ENCODE data around the gene HMX3.
A peak's percentile ranks its signal among the peaks of the same experiment; 100 is the strongest.
"Not testable (repeated sequence)": the region's sequence is repeated elsewhere in the genome, so short reads cannot be mapped to it uniquely, and the experiment has no call there.

HMX3 gene

DNA sequence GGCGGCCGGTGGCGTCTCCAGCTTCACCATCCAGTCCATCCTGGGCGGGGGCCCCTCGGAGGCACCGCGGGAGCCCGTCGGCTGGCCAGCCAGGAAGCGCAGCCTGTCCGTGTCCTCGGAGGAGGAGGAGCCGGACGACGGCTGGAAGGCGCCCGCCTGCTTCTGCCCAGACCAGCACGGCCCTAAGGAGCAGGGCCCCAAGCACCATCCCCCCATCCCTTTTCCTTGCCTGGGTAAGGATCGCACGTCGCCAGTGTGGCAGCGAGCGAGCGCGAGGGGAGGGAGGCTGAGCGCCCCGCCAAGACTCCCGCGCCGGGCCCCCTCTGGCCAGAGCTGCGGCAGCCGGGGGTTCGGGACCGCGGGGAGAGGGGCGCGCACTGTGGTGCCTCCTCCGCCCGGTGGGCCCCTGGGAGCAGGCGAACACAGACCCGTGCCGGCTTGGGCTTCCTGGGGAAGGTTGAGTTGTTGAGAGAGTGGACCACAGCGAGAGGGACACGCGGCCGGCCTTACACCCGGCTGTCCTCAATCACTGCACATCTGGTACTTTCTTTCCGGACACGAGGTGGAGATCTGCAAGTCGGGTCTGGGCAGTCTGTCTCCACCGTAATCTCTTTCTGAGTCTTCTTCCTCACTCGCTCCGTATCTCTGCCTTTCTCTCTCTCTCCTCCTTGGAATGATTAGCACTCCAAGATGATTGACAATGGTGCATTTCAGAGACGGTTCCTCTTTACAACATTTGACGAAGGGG, 12.8 kb downstream of the HMX3 start:
- no peak for DNase-seq (ENCODE audit: low read depth)

DNA sequence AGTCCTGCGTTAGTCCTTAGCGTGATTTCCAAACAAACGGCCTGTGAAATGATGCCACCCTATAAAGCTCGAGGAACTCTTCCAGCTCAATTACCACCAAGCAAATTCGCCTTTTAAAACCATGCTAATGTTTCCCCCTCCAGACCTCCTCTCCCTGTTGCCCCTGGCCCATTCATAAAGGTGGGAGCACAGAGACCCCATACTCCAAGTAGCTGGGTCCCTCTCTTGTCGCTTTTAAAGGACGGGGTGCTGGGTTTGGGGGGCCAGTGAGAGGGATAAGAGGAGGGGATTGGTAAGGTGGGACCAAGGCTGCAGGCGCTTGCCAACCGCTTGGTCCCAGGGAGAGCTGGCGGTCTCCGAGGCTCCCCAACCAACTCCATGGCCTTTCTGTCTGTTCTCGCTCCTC, 13.4 kb downstream of the HMX3 start:
- no peak for DNase-seq (ENCODE audit: low read depth)

- DNase-seq (ENCODE audit: low read depth) = no peak
Measured at GRCh38 chr10:123149568-123150270, 13.9 kb downstream of the HMX3 start.

DNA sequence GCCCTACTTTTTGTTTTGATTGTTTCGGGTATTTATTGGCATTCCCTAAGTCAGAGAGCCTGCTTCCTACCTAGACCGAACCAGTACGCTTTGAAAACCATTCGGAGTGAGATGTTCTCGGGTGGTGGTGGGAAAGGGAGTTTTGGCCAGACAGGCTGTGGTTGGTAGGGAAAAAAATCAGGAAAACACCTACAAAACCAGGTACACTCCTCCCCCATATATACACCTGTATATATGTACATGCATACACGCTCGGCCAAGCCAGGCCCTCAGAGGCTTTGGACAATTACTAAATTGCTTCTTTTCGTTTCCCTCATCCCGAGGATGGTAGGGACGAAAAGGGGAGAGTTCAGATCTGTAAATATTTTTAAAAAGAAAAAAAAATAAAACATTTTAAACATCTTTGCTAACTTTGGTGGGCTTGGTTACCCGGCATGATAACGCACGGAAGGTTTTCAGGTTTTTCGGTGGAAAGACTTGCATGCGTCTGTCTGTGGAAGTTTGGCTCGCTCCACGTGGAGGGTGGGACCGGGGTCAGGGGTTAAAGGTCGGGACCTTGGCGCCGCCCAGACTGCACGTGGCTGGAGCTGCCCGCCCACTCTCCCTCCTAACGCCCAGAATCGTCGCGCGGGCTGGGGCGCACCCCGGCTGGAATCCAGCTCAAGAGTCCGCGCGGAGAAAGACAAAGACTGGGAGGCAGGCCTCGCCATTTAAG, 14.7 kb downstream of the HMX3 start:
- no peak for DNase-seq (ENCODE audit: low read depth)

- no peak for DNase-seq (ENCODE audit: low read depth)
Measured at GRCh38 chr10:123150986-123151736, 15.4 kb downstream of the HMX3 start.

DNA sequence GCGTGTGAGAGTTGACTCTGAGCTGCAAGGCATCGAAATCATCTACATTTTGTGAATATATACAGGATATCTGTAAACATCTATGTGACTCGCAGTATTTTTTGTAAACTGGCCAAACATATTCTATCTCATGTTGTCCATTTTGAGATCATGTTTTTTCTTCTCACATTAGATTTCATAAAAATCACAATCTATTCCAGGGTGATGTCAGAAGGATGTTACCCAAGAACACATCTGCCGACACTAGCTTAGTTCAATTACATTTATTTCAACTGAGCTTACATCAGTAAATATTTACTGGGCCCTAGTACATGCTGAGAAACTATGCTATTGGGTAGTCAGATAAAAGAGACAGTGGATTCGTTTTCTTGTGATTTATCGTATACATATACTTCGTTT, 16.0 kb downstream of the HMX3 start:
- no peak for DNase-seq (ENCODE audit: low read depth)

DNA sequence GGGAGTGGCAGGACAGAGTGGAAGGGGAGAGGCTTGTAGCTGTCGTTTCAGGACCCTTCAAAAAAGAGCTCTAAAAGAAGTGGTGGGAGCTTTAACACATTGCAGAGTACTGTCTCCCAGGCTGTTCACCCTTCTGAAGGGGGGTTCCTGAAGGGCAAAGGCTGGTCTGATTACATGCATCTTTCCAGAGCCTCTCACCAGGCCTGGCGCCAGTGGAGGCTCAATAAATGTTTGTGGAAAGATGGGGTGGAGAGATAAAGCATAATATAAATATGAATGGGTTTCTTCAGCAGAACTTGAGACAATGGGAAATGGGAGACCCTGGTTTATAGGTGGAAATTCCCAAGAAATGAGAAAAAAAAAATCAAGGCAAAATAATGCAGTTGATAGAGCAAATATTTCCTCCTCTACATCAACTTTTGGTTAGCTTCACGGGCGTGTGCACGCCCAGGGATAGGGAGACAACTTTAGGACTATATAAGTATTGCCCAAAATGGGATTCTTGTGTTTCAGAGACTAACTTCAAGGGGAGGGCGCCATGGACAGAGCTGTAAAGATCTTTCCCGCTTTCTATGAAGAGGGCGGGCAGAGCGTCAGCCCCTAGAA, 17.8 kb downstream of the HMX3 start:
- DNase-seq (ENCODE audit: low read depth) = no peak

GRCh38 chr10:123154092-123154710, 18.4 kb downstream of the HMX3 start, which contains the start of gene BUB3:
Gene BUB3, plus strand, starts transcription at chr10:123154402. Its CDS starts 516 bp downstream, at chr10:123154918.
- peak; percentile 92 for DNase-seq (ENCODE audit: low read depth)

GRCh38 chr10:123154711-123155505, 19.1 kb downstream of the HMX3 start:
- DNase-seq (ENCODE audit: low read depth) = no peak

DNA sequence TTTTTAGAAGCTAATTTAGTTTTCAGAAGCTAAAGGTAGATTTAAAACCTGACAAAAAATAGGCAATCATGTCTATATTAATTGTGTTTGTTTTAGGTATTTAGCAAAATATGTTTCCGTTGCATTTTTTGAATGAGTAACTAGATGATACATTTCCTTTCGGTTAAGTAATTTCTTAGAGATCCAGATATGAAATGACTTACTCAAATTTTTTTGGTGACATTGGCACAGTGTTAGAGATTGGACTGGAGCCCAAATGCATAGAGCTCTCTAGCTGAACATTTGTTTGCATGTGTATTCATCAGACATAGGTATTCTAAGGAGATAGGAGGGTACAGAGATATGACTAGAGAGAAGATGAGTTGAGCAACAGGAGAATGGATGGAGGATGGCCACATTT, 20.3 kb downstream of the HMX3 start:
- no peak for DNase-seq (ENCODE audit: low read depth)

- DNase-seq (ENCODE audit: low read depth) = no peak
Measured at GRCh38 chr10:123157210-123157609, 21.4 kb downstream of the HMX3 start.

DNA sequence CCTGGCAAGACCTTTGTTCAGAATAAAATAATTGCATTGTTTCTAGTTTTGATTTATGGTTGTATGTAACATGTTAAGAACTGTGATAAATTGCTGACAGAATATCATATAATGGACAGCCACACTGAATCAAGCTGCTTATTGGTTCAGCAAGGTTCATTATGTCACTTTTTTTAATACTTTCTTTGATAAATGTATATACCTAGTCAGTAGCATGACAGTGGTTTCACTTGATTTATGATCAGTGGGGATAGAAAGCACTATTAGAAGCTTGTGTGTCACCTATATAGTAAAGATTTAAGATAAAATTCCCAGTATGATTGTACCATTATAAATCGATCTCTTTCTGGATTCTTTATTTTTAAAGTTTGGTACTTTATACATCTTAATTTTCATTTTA, 22.9 kb downstream of the HMX3 start:
- DNase-seq (ENCODE audit: low read depth) = no peak

GRCh38 chr10:123160311-123160980, 24.7 kb downstream of the HMX3 start:
- DNase-seq (ENCODE audit: low read depth) = no peak

DNA sequence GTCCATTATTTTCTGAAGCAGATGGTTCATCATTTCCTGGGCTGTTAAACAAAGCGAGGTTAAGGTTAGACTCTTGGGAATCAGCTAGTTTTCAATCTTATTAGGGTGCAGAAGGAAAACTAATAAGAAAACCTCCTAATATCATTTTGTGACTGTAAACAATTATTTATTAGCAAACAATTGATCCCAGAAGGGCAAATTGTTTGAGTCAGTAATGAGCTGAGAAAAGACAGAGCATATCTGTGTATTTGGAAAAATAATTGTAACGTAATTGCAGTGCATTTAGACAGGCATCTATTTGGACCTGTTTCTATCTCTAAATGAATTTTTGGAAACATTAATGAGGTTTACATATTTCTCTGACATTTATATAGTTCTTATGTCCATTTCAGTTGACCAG, 28.5 kb downstream of the HMX3 start:
- no peak for DNase-seq (ENCODE audit: low read depth)

- no peak for DNase-seq (ENCODE audit: low read depth)
Measured at GRCh38 chr10:123165445-123166072, 29.8 kb downstream of the HMX3 start.

- no peak for DNase-seq (ENCODE audit: low read depth)
Measured at GRCh38 chr10:123166618-123167017, 30.8 kb downstream of the HMX3 start.

DNA sequence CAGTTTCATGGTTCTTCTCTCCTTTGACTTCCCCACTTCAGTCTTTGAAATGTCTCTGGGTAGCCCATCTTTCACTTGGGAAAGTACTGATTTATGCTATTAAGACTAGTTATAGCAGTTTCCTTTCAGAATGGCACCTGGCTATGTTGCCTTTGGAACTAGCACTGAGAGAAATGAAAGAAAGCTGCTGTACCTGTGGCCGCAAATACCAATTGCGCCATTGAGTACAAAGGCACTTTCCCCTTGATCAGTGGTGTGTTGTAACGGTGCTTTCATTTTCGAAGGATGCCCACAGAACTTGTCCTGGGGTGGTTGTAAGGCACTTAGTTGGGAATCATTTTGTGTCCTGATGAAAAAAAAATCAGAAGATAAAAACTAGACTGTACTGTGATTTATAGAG, 35.2 kb downstream of the HMX3 start:
- no peak for DNase-seq (ENCODE audit: low read depth)

GRCh38 chr10:123171616-123172015, 35.8 kb downstream of the HMX3 start:
- DNase-seq (ENCODE audit: low read depth) = not testable (repeated sequence)
